Measurements from ENCODE around the gene AVEN. TPM values are rescaled to one million over a fixed set of nuclear protein-coding genes. Genes with fewer than 3 reads are reported as not detected.
"Not testable (repeated sequence)": the region's sequence is repeated elsewhere in the genome, so short reads cannot be mapped to it uniquely, and the experiment has no call there.

Gene AVEN
- total and polyA plus RNA-seq, 5 donors = 15.1 to 20.3 (median 17.3) TPM

DNA sequence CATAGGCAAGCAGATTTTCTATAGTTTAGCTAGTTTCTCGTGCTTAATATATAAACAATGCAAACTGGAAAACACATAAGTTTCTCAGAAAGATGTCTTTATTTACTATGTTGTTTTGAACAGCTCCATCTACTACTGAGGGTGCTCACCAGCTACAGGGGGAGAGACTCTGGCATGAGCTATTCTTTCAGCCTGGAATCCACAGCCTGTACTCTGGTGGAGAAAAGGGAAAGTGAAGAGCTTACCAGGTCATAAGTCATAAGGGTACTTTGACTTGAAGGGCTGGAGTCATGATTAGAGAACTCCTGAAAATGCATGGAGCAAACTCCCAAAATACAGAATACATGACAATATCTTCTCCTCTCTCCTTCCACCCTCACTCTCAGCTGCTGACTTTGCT, 4.4 kb upstream of the AVEN start:
- Histone ChIP-seq H3K9me3 (ENCODE audit: control insufficient read depth, low read length) (no peaks in the 10 kb centered on the region), H3K27ac (ENCODE audit: low read length) (no peak overlapping the region), H3K4me3 (ENCODE audit: low read length) (no peak overlapping the region), H3K4me1 (ENCODE audit: control insufficient read depth, insufficient read depth, low read length) (peaks cover 2% of the 10 kb centered on the region), H3K27me3 (ENCODE audit: control insufficient read depth, insufficient read depth) (no peaks in the 10 kb centered on the region)
- DNase-seq (no peak), ATAC-seq (no peak)
- intact Hi-C loops (cut with DNase I) = no loop called here
- WGBS = 81% methylated on average over 1 of the region's 1 CpG

DNA sequence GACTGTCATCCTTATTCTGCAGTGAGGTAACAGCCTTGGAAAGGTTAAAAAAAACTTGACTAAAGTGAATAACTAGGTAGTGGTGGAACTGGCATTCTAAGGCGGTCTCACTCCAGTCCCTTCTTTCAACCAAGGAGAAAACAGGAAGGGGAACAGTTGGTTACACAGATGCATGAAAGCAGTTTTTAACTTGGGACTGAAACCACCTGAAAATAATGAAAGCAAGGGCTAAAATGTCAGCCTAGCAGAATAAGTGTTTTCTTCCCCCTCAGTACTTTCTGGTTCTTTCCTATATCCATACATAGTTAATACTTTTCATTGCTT, 748 bp upstream of the AVEN start:
- Histone ChIP-seq H3K4me3 (ENCODE audit: low read length) (peak overlapping the region; percentile 91), H3K27me3 (ENCODE audit: control insufficient read depth, insufficient read depth) (no peaks in the 10 kb centered on the region), H3K4me1 (ENCODE audit: control insufficient read depth, insufficient read depth, low read length) (peaks cover 2% of the 10 kb centered on the region), H3K9me3 (ENCODE audit: control insufficient read depth, low read length) (no peaks in the 10 kb centered on the region), H3K27ac (ENCODE audit: low read length) (no peak overlapping the region)
- no peak for ATAC-seq
- 57% methylated on average over 1 of the region's 1 CpG for WGBS
- intact Hi-C loops (cut with DNase I) = no loop called here
- DNase-seq = no peak

DNA sequence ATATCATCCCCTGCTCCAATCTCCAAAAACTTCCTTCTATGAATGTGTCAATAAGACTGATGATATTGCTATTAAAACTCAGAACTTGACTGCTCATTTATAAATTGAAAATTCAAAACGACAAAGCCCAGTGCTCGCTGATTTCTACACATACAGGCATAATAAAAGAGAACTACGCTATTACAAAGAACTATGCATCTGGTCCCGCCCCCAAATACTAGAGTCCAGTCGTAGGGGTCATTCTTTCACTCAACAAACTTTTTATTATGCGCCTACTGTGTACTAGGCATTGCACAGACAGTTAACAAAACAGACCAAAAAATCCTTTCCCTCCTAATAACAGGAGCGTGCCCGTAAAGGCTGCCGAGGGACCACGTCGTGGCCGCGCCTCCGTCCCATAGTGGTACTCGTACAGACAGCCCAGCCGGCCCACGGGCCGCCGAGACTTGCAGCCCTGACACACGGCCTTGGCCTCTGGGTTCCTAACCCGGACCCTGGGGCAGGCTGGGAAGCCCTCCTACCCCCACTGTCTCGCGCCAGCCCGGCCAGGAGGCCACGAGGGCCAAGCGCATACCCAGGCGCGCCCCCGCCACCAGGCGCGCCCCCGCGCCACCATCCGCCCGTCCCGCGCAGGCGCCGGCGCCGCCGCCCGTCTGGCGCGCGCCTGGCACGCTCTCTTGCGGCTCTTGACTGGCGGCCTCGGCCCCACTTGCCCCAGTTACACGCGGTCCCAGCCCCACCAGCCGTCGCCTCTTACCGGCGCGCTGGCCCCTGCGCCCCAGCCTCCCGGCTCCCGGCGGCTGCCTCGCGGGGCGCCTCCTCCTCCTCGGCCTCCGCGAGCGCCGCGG, 757 bp downstream of the AVEN start:
- peak overlapping the region; percentile 93 for H3K27ac ChIP-seq (ENCODE audit: low read length)
- no peaks in the 10 kb centered on the region for H3K27me3 ChIP-seq (ENCODE audit: control insufficient read depth, insufficient read depth)
- ATAC-seq = peak; percentile 95 to 96
- intact Hi-C loops (cut with DNase I) = no loop called here
- peak overlapping the region; percentile 91 for H3K4me3 ChIP-seq (ENCODE audit: low read length)
- H3K4me1 ChIP-seq (ENCODE audit: control insufficient read depth, insufficient read depth, low read length) = peaks cover 2% of the 10 kb centered on the region
- DNase-seq = peak; percentile 88 to 95 (median 92)
- under 1% methylated on average over 68 of the region's 70 CpGs for WGBS
- no peaks in the 10 kb centered on the region for H3K9me3 ChIP-seq (ENCODE audit: control insufficient read depth, low read length)

DNA sequence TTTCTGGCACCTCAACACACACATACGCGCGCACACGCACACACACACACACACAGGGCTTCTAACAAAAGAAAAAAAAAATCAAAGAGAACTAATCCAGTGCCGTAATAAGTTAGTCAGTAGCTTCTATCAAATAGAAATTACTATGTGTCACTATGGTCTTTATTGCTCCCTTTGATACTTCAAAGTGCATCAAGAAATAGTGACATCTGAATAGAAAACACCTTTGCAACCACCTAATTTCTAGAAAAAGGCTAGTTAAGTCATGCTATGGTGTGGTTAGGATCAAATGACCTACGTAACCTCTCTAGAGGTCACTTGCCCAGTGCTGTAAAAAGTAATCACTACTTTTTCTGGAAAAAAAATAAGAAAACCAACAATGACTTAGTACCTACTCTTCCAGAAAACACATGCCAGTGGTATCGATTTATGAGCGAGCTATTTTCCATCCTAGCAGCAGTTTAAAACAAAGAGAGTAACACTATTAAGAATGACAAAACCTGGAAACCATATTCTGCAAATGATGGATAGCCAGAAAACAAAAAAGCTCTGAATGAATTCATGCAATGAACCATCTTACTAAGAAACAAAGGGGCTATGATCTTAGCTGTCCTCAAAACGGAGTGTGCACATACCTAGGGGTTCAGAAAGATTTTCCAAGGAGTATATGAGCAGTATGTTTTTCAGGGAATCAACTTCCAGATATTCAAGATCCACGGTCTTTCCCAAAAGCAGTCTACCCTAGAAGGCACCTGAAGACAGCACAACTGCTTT, 6.8 kb downstream of the AVEN start:
- DNase-seq = no peak
- H3K27ac ChIP-seq (ENCODE audit: low read length) = no peak overlapping the region
- no peak for ATAC-seq
- no peaks in the 10 kb centered on the region for H3K27me3 ChIP-seq (ENCODE audit: control insufficient read depth, insufficient read depth)
- intact Hi-C loops (cut with DNase I) = no loop called here
- 93% methylated on average over 10 of the region's 10 CpGs for WGBS
- H3K9me3 ChIP-seq (ENCODE audit: control insufficient read depth, low read length) = no peaks in the 10 kb centered on the region
- no peak overlapping the region for H3K4me3 ChIP-seq (ENCODE audit: low read length)
- H3K4me1 ChIP-seq (ENCODE audit: control insufficient read depth, insufficient read depth, low read length) = no peaks in the 10 kb centered on the region

DNA sequence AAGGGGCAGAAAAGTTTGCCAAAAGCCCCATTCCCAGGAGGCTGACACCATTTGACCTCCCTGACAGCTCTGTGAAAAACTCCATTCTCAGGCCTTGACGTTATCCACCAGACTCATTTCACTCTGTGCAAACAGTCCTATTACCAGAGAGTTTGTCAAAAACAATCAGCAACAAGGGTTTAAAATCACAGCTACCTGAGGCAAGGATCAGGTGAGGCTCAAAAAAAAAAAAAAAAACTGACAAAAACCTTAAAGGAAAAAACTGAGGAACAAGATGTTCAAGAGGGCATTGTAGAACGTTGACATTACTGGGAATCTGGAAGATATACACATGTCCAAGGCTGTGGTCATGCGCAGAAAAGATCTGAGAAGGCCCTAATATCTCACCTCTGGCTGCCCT, 11.4 kb downstream of the AVEN start:
- DNase-seq (no peak), ATAC-seq (no peak)
- WGBS = 53% methylated on average over 3 of the region's 3 CpGs
- Histone ChIP-seq H3K4me1 (ENCODE audit: control insufficient read depth, insufficient read depth, low read length) (no peaks in the 10 kb centered on the region), H3K27ac (ENCODE audit: low read length) (no peak overlapping the region), H3K27me3 (ENCODE audit: control insufficient read depth, insufficient read depth) (no peaks in the 10 kb centered on the region), H3K9me3 (ENCODE audit: control insufficient read depth, low read length) (no peaks in the 10 kb centered on the region), H3K4me3 (ENCODE audit: low read length) (no peak overlapping the region)
- intact Hi-C loops (cut with DNase I) = no loop called here

DNA sequence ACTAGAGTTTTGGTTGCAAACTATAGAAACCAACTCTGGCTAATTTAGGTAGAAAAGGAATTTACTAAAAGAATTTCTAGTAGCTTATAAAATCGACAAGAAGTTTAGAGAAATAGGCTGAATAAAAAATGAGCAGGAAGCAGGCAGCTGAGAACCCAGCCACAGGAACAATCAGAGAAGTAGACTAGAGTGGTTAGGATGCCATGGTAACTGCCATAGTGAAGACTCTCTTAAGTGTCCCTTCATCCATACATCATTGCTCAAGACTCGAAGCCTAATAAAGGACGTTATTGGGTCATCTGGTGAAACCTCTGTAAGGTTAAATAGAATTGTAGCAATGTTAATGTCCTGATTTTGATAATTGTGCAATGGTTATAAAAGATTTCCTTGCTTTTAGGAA, 13.8 kb downstream of the AVEN start:
- no peaks in the 10 kb centered on the region for H3K4me1 ChIP-seq (ENCODE audit: control insufficient read depth, insufficient read depth, low read length)
- no peaks in the 10 kb centered on the region for H3K27me3 ChIP-seq (ENCODE audit: control insufficient read depth, insufficient read depth)
- H3K9me3 ChIP-seq (ENCODE audit: control insufficient read depth, low read length) = no peaks in the 10 kb centered on the region
- no peak overlapping the region for H3K27ac ChIP-seq (ENCODE audit: low read length)
- intact Hi-C loops (cut with DNase I) = no loop called here
- ATAC-seq (no peak), DNase-seq (no peak)
- 85% methylated on average over 3 of the region's 3 CpGs for WGBS
- H3K4me3 ChIP-seq (ENCODE audit: low read length) = no peak overlapping the region

DNA sequence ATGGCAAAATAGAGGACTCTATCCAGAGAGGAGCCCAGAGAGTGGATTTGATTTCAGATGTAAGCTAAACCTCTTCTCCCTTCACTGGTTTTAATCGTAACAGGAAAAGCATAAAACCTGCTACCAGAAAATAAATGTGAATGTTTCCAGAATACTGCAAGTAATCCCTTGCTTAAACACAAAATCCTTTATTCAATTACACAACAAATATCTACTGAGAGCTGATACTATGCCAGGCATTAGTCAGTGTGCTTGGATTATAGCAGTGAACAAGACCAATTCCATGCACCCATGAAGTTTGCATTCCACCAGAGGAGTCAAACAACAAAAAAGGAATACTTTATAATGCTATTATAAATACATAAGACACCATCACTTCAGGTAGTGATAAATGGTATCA, 15.1 kb downstream of the AVEN start:
- no peaks in the 10 kb centered on the region for H3K4me1 ChIP-seq (ENCODE audit: control insufficient read depth, insufficient read depth, low read length)
- H3K4me3 ChIP-seq (ENCODE audit: low read length) = no peak overlapping the region
- no peaks in the 10 kb centered on the region for H3K27me3 ChIP-seq (ENCODE audit: control insufficient read depth, insufficient read depth)
- no peaks in the 10 kb centered on the region for H3K9me3 ChIP-seq (ENCODE audit: control insufficient read depth, low read length)
- no peak for DNase-seq
- intact Hi-C loops (cut with DNase I) = no loop called here
- WGBS = 77% methylated on average over 1 of the region's 1 CpG
- no peak overlapping the region for H3K27ac ChIP-seq (ENCODE audit: low read length)
- ATAC-seq = no peak

DNA sequence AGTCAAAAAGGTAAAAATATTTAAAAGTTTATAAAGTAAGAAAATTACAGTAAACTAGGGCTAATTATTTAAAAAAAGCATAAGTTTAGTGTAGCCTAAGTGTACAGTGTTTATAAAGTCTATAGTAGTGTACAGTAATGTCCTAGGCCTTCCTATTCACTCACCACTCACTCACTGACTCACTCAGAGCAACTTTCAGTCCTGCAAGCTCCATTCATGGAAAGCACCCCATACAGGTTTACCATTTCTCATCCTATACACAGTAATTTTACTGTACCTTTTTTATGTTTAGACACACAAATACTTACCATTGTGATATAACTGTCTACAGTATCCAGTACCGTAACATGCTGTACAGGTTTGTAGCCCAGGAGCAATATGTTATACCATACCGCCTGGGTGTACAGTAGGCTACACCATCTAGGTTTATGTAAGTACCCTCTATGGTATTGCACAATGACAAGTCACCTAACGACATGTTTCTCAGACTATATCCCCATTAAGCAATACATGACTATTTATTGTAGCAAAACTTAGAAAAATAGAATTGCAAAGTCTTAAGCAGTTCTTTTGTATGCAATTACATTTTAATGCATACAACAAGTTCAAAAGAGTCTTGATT, 19.5 kb downstream of the AVEN start:
- DNase-seq (no peak), ATAC-seq (no peak)
- Histone ChIP-seq H3K27ac (ENCODE audit: low read length) (no peak overlapping the region), H3K9me3 (ENCODE audit: control insufficient read depth, low read length) (no peaks in the 10 kb centered on the region), H3K4me1 (ENCODE audit: control insufficient read depth, insufficient read depth, low read length) (no peaks in the 10 kb centered on the region), H3K27me3 (ENCODE audit: control insufficient read depth, insufficient read depth) (no peaks in the 10 kb centered on the region), H3K4me3 (ENCODE audit: low read length) (no peak overlapping the region)
- WGBS = 91% methylated on average over 3 of the region's 3 CpGs
- intact Hi-C loops (cut with DNase I) = no loop called here

DNA sequence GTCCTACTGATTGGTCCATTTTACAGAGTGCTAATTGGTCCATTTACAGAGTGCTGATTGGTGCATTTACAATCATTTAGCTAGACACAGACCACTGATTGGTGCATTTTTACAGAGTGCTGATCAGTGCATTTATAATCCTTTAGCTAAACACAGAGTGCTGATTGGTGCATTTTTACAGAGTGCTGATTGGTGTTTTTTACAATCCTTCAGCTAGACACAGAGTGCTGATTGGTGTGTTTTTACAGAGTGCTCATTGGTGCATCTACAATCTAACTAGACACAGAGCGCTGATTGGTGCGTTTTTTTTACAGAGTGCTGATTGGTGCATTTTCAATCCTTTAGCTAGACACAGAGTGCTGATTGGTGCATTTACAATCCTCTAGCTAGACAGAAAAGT, 20.3 kb downstream of the AVEN start:
- ATAC-seq; H3K4me1 ChIP-seq (ENCODE audit: control insufficient read depth, insufficient read depth, low read length); DNase-seq; H3K9me3 ChIP-seq (ENCODE audit: control insufficient read depth, low read length); H3K4me3 ChIP-seq (ENCODE audit: low read length); intact Hi-C loops (cut with DNase I); H3K27me3 ChIP-seq (ENCODE audit: control insufficient read depth, insufficient read depth); H3K27ac ChIP-seq (ENCODE audit: low read length): not testable (repeated sequence)
- WGBS = over 99% methylated on average over 2 of the region's 2 CpGs

DNA sequence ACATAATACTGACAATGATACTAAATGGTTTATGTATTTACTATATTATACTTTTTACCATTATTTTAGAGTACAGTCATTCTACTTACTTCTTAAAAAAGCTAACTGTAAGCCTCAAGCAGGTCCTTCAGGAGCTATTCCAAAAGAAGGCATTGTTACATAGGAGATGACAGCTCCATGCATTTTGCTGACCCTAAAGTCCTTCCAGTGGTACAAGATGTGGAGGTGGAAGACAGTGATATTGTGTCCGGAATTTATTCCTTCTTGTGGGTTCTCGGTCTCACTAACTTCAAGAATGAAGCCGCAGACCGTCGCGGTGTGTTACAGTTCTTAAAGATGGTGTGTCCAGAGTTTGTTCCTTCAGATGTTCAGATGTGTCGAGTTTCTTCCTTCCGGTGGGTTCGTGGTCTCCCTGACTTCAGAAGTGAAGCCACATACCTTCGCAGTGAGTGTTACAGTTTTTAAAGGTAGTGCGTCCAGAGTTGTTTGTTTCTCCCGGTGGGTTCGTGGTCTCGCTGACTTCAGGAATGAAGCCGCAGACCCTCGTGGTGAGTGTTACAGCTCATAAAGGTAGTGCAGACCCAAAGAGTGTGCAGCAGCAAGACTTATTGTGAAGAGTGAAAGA, 20.9 kb downstream of the AVEN start:
- intact Hi-C loops (cut with DNase I) = no loop called here
- H3K4me1 ChIP-seq (ENCODE audit: control insufficient read depth, insufficient read depth, low read length) = no peaks in the 10 kb centered on the region
- no peak overlapping the region for H3K4me3 ChIP-seq (ENCODE audit: low read length)
- H3K9me3 ChIP-seq (ENCODE audit: control insufficient read depth, low read length) = no peaks in the 10 kb centered on the region
- no peaks in the 10 kb centered on the region for H3K27me3 ChIP-seq (ENCODE audit: control insufficient read depth, insufficient read depth)
- DNase-seq = no peak
- ATAC-seq = no peak
- WGBS = 94% methylated on average over 16 of the region's 16 CpGs
- no peak overlapping the region for H3K27ac ChIP-seq (ENCODE audit: low read length)

DNA sequence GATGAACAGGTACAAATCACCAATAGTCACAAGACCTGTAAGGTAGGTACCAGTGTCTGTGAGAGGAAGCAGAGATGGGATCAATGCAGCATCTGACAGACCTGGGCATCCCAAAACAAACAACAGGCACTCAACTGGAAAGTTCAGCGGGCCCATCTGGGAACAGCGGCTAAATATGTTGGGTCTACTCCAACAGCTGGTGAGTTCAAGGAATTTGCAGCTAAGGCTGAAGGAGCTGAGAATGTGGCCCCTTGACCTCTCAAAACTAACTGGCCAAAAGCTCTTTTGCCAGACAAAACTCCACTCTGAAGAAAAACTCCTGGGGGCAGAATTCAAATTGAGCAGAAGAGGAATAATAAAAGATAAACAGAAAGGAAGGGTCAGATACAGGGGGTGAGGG, 24.4 kb downstream of the AVEN start:
- Histone ChIP-seq H3K27ac (ENCODE audit: low read length) (no peak overlapping the region), H3K27me3 (ENCODE audit: control insufficient read depth, insufficient read depth) (no peaks in the 10 kb centered on the region), H3K4me3 (ENCODE audit: low read length) (no peak overlapping the region), H3K9me3 (ENCODE audit: control insufficient read depth, low read length) (no peaks in the 10 kb centered on the region), H3K4me1 (ENCODE audit: control insufficient read depth, insufficient read depth, low read length) (no peaks in the 10 kb centered on the region)
- DNase-seq (no peak), ATAC-seq (no peak)
- whole genome bisulfite sequencing = 87% methylated on average over 2 of the region's 2 CpGs
- intact Hi-C loops (cut with DNase I) = no loop called here

All from right cardiac atrium (tissue), 5 donors.